NCI-H2171 (cell line): ENCODE results near the gene PKM.

Experiments used
- DNase-seq: peaks from one replicate; lab custom pipeline; 2025; lab: John Stamatoyannopoulos, UW

The PKM gene

GRCh38 chr15:72200395-72201237 lies 30.4 kb downstream of the PKM start:
- no peak for DNase-seq

GRCh38 chr15:72199721-72200212 lies 31.2 kb downstream of the PKM start:
- DNase-seq, result peak; percentile 19

- no peak for DNase-seq
Observed at GRCh38 chr15:72199205-72199515, 31.8 kb downstream of the PKM start.

- DNase-seq, result no peak
Observed at GRCh38 chr15:72198356-72199204, 32.4 kb downstream of the PKM start.

GRCh38 chr15:72197460-72198355 lies 33.3 kb downstream of the PKM start, which contains the start of gene GRAMD2A:
Gene GRAMD2A, minus strand, starts transcription at chr15:72197787.
- no peak for DNase-seq

- no peak for DNase-seq
Observed at GRCh38 chr15:72197041-72197459, 33.9 kb downstream of the PKM start.

- no peak for DNase-seq
Observed at GRCh38 chr15:72196409-72197040, 34.5 kb downstream of the PKM start.

- no peak for DNase-seq
Observed at GRCh38 chr15:72195101-72195511, 35.9 kb downstream of the PKM start.

- DNase-seq, result peak; percentile 28
Observed at GRCh38 chr15:72193836-72194396, 37.1 kb downstream of the PKM start.

- no peak for DNase-seq
Observed at GRCh38 chr15:72192416-72192815, 38.6 kb downstream of the PKM start.

- no peak for DNase-seq
Observed at GRCh38 chr15:72189250-72189902, 41.6 kb downstream of the PKM start.

- DNase-seq, result no peak
Observed at GRCh38 chr15:72184165-72184811, 46.7 kb downstream of the PKM start.

GRCh38 chr15:72183781-72184164 lies 47.2 kb downstream of the PKM start:
- no peak for DNase-seq

- no peak for DNase-seq
Observed at GRCh38 chr15:72182673-72183072, 48.3 kb downstream of the PKM start.

GRCh38 chr15:72182244-72182643 lies 48.7 kb downstream of the PKM start:
- no peak for DNase-seq

GRCh38 chr15:72180761-72181324 lies 50.1 kb downstream of the PKM start:
- no peak for DNase-seq

GRCh38 chr15:72179950-72180581 lies 50.9 kb downstream of the PKM start:
- DNase-seq, result no peak

- DNase-seq, result no peak
Observed at GRCh38 chr15:72178976-72179585, 51.9 kb downstream of the PKM start.

- DNase-seq, result no peak
Observed at GRCh38 chr15:72176743-72177142, 54.2 kb downstream of the PKM start.
